ENCODE measurements around the gene LIN28B.

The LIN28B gene

DNA sequence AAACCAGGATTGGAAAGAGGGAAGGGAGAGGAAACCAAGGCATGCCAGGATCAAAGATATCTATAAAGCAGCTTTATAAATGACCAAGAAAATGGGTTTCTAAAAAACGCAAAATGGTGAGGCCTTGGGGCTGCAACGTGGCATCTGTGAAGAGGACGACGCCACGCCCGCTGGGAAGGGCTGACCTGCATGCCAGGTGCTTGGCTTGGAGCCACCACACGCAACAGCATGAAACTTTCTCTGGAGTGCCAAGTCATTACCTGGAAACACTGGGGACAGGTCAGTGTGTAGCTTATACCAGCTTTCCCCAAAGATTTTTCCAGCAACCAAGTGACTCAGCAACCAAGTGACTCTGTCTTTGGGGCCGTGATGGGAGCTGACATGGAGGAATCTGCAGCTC is 140.4 kb downstream of the LIN28B start:
- TF ChIP-seq CTCF (IDR thresholded peaks at IDR 0.05; ENCODE audit: borderline replicate concordance, insufficient read depth, low read depth, low read length), result no peak

DNA sequence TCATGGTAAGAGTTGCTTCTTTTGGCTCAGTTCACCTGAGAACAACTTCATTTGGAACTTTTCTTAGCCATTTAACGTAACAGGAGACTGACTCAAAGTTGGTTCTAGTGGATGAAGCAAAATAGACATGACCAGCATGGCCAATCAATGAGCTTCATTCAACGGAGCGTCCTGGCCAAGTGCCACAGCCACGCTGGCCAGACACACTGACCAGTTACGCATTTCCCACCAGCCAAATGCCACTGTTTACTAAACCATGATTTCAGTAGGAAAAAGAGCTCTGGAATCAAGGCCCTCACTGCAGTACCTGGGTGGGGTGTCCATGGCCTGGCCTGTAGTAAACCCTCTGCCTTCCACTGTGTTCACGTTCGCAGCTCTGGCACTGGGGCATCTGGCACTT is 142.5 kb downstream of the LIN28B start:
- no peak for TF ChIP-seq CTCF (IDR thresholded peaks at IDR 0.05; ENCODE audit: borderline replicate concordance, insufficient read depth, low read depth, low read length)
- no peak overlapping the region for H3K4me3 ChIP-seq (ENCODE audit: low read depth, low read length)

More for the DNA sequence above, 140.4 kb downstream of the LIN28B start:
- H3K4me3 ChIP-seq (ENCODE audit: low read depth, low read length), result no peak overlapping the region

GRCh38 chr6:105102186-105102585 is 145.3 kb downstream of the LIN28B start:
- H3K4me3 ChIP-seq (ENCODE audit: low read depth, low read length), result no peak overlapping the region

DNA sequence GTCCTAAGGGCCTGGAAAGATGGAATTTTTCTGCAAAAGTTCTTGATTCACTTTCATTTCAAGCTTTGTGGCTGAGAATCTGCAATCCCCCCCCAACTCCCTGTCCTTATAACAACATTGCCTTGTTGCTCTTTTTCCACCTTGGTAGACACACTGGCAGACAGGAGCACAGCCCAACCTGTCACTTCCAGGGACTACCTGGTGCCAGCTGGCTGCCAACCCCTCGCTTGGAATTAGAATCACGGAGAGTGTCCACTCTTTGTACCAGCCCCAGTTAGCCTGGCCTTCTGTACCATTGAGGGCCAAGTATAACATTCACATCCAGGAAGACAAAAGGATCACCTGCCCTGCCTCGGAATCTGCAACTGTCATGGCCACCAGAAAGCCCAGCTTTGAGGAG is 148.2 kb downstream of the LIN28B start:
- no peak overlapping the region for H3K4me3 ChIP-seq (ENCODE audit: low read depth, low read length)
- no peak for TF ChIP-seq CTCF (IDR thresholded peaks at IDR 0.05; ENCODE audit: borderline replicate concordance, insufficient read depth, low read depth, low read length)

More at GRCh38 chr6:105102186-105102585, 145.3 kb downstream of the LIN28B start:
- no peak for TF ChIP-seq CTCF (IDR thresholded peaks at IDR 0.05; ENCODE audit: borderline replicate concordance, insufficient read depth, low read depth, low read length)

- TF ChIP-seq CTCF (IDR thresholded peaks at IDR 0.05; ENCODE audit: borderline replicate concordance, insufficient read depth, low read depth, low read length), result no peak
Measured at GRCh38 chr6:105106260-105106659, 149.4 kb downstream of the LIN28B start.

DNA sequence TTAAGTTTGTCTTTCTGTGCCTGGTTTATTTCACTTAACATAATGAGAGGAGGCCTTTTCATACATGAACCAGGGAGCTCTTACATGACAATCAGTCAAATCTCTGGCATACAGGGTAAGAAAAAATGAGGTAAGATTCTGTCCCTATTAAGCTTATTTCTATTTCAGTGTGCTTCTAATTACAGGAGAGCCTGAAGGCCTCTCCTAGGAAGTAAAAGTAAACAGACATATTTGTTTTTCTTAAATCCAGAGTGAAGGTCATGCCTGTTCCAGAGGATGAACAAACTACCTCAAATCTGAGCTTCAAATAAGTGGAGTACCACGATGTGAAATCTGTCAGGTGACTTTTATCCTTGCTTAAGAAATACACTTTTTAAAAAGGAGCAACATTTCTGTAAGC is 150.3 kb downstream of the LIN28B start:
- H3K4me3 ChIP-seq (ENCODE audit: low read depth, low read length), result no peak overlapping the region
- no peak for TF ChIP-seq CTCF (IDR thresholded peaks at IDR 0.05; ENCODE audit: borderline replicate concordance, insufficient read depth, low read depth, low read length)

More at GRCh38 chr6:105106260-105106659, 149.4 kb downstream of the LIN28B start:
- no peak overlapping the region for H3K4me3 ChIP-seq (ENCODE audit: low read depth, low read length)

DNA sequence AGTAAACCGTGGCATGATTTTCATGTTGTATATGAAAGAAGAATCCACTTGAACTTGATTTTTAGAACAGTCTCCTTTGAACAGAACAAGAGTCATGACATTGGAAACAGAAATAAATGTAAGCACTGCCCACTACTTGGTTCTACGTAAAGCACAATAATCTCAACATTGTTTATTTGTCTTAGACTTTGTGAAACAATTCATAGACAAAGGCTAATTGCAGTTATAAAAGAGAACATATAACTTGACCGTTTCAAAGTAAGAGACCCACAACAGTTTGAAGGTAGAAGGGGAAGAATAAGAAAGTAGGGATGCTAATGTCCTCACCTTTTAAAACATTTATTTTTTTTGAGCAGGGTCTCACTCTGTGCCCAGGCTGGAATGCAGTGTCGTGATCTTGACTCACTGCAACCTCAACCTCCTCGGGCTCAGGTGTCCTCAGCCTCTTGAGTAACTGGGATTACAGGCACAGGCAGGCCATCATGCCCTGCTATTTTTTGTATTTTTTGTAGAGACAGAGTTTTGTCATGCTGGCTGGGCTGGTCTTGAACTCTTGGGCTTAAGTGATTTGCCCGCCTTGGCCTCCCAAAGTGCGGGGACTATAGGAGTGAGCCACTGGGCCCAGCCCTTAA is 151.8 kb downstream of the LIN28B start:
- no peak overlapping the region for H3K4me3 ChIP-seq (ENCODE audit: low read depth, low read length)
- TF ChIP-seq CTCF (IDR thresholded peaks at IDR 0.05; ENCODE audit: borderline replicate concordance, insufficient read depth, low read depth, low read length), result no peak
